8988T (cell line): ENCODE measurements around the gene ERBB3.
"Not testable (repeated sequence)": the region's sequence is repeated elsewhere in the genome, so short reads cannot be mapped to it uniquely, and the experiment has no call there.

ENCODE experiments used
- DNase-seq: peaks from one replicate; pipeline ENCODE4 v3.0.0; 2011

The ERBB3 gene

GRCh38 chr12:56079723-56080555 lies at the start of gene ERBB3:
Gene ERBB3, plus strand, starts transcription at chr12:56080165. Its CDS starts 136 bp downstream, at chr12:56080301.
- peak; percentile 89 for DNase-seq

- DNase-seq: no peak
Measured at GRCh38 chr12:56031987-56032386, 48.0 kb upstream of the ERBB3 start.

GRCh38 chr12:56034586-56035332 lies 45.2 kb upstream of the ERBB3 start:
- no peak for DNase-seq

- DNase-seq: no peak
Measured at GRCh38 chr12:56037161-56037560, 42.8 kb upstream of the ERBB3 start.

GRCh38 chr12:56038022-56038655 lies 41.8 kb upstream of the ERBB3 start:
- DNase-seq: no peak

- no peak for DNase-seq
Measured at GRCh38 chr12:56040151-56040550, 39.8 kb upstream of the ERBB3 start.

- no peak for DNase-seq
Measured at GRCh38 chr12:56040963-56041551, 38.9 kb upstream of the ERBB3 start.

GRCh38 chr12:56041552-56042429 lies 38.2 kb upstream of the ERBB3 start, which contains the start of gene RPS26:
Gene RPS26, plus strand, starts transcription at chr12:56041918. Its CDS starts 249 bp downstream, at chr12:56042167.
- DNase-seq: peak; percentile 49

- not testable (repeated sequence) for DNase-seq
Measured at GRCh38 chr12:56042430-56042813, 37.5 kb upstream of the ERBB3 start.

GRCh38 chr12:56042843-56043242 lies 37.1 kb upstream of the ERBB3 start:
- DNase-seq: no peak

- DNase-seq: no peak
Measured at GRCh38 chr12:56046027-56046780, 33.8 kb upstream of the ERBB3 start.

- DNase-seq: no peak
Measured at GRCh38 chr12:56053407-56053893, 26.5 kb upstream of the ERBB3 start.

GRCh38 chr12:56059964-56060363 lies 20.0 kb upstream of the ERBB3 start:
- not testable (repeated sequence) for DNase-seq

- no peak for DNase-seq
Measured at GRCh38 chr12:56061982-56062381, 18.0 kb upstream of the ERBB3 start.

- DNase-seq: no peak
Measured at GRCh38 chr12:56062996-56063395, 17.0 kb upstream of the ERBB3 start.

GRCh38 chr12:56071648-56072047 lies 8.3 kb upstream of the ERBB3 start:
- DNase-seq: no peak

- no peak for DNase-seq
Measured at GRCh38 chr12:56074396-56074795, 5.6 kb upstream of the ERBB3 start.

GRCh38 chr12:56077966-56078365 lies 2.0 kb upstream of the ERBB3 start:
- not testable (repeated sequence) for DNase-seq

- no peak for DNase-seq
Measured at GRCh38 chr12:56078427-56078826, 1.5 kb upstream of the ERBB3 start.

- peak; percentile 92 for DNase-seq
Measured at GRCh38 chr12:56078931-56079722, 838 bp upstream of the ERBB3 start.
